ENCODE measurements around the gene EXOSC5. TPM values are rescaled to one million over a fixed set of nuclear protein-coding genes. Genes with fewer than 3 reads are reported as not detected.
"Not testable (repeated sequence)": the region's sequence is repeated elsewhere in the genome, so short reads cannot be mapped to it uniquely, and the experiment has no call there.

Gene EXOSC5
- polyA plus RNA-seq (2013, experiment 1 of 2; ENCODE audit: insufficient read length), result 17.3 TPM
- polyA plus RNA-seq (2013, experiment 2 of 2; ENCODE audit: insufficient read length), result 8.8 TPM

GRCh38 chr19:41397086-41398049, at the start of gene EXOSC5, which contains the start of gene BCKDHA:
Gene EXOSC5, minus strand, starts transcription at chr19:41397359. Its CDS starts 31 bp downstream, at chr19:41397328.
Gene BCKDHA, plus strand, starts transcription at chr19:41397818. Its CDS starts 10 bp downstream, at chr19:41397828.
- peak; percentile 100 for DNase-seq

GRCh38 chr19:41445575-41445974, 48.4 kb upstream of the EXOSC5 start:
- no peak for DNase-seq

GRCh38 chr19:41443813-41444455, 46.8 kb upstream of the EXOSC5 start:
- DNase-seq, result no peak

GRCh38 chr19:41442473-41443355, 45.6 kb upstream of the EXOSC5 start, which contains the start of gene ERICH4:
Gene ERICH4, plus strand, starts transcription at chr19:41443156. Its CDS starts 14 bp downstream, at chr19:41443170.
- no peak for DNase-seq

GRCh38 chr19:41441321-41441945, 44.3 kb upstream of the EXOSC5 start:
- no peak for DNase-seq

- DNase-seq, result peak; percentile 98
Observed at GRCh38 chr19:41439441-41440222, 42.5 kb upstream of the EXOSC5 start, which contains the start of gene DMAC2. Gene DMAC2, minus strand, starts transcription at chr19:41439912. Its CDS starts 13 bp downstream, at chr19:41439899.

GRCh38 chr19:41437944-41438574, 40.9 kb upstream of the EXOSC5 start:
- no peak for DNase-seq

- no peak for DNase-seq
Observed at GRCh38 chr19:41436674-41436951, 39.5 kb upstream of the EXOSC5 start.

- DNase-seq, result no peak
Observed at GRCh38 chr19:41435936-41436673, 38.9 kb upstream of the EXOSC5 start.

GRCh38 chr19:41435376-41435775, 38.2 kb upstream of the EXOSC5 start:
- not testable (repeated sequence) for DNase-seq

- no peak for DNase-seq
Observed at GRCh38 chr19:41434450-41434849, 37.3 kb upstream of the EXOSC5 start.

GRCh38 chr19:41433171-41433570, 36.0 kb upstream of the EXOSC5 start:
- DNase-seq, result no peak

GRCh38 chr19:41431426-41432386, 34.5 kb upstream of the EXOSC5 start:
- peak; percentile 39 for DNase-seq

GRCh38 chr19:41430922-41431321, 33.8 kb upstream of the EXOSC5 start:
- DNase-seq, result peak; percentile 62

- DNase-seq, result no peak
Observed at GRCh38 chr19:41428481-41428859, 31.3 kb upstream of the EXOSC5 start.

GRCh38 chr19:41427647-41428480, 30.7 kb upstream of the EXOSC5 start:
- no peak for DNase-seq

- peak; percentile 71 for DNase-seq
Observed at GRCh38 chr19:41426952-41427646, 29.9 kb upstream of the EXOSC5 start, which contains the start of gene B3GNT8. Gene B3GNT8, minus strand, starts transcription at chr19:41427374. Its CDS starts 596 bp downstream, at chr19:41426778.
